Hepatocyte (in vitro differentiated cells): Measurements from ENCODE around the gene CEACAM16. TPM values are rescaled to one million over a fixed set of nuclear protein-coding genes. Genes with fewer than 3 reads are reported as not detected.
"Not testable (repeated sequence)": the region's sequence is repeated elsewhere in the genome, so short reads cannot be mapped to it uniquely, and the experiment has no call there.

Source experiments
- DNase-seq: peaks from one replicate; pipeline ENCODE4 v3.0.0-alpha.2; 2016; ENCODE audit warnings: low spot score
- H2AFZ ChIP-seq: fragments of 200-600 bp; sonication (generic); 2 replicates; pipeline ENCODE4 v1.6.0; 2016; ENCODE audit warnings: antibody characterized with exemption, mild to moderate bottlenecking
- H3K27ac ChIP-seq: fragments of 200-600 bp; sonication (generic); 2 replicates; pipeline ENCODE4 v1.5.1; 2016; ENCODE audit warnings: mild to moderate bottlenecking
- H3K27me3 ChIP-seq: fragments of 200-600 bp; sonication (generic); 2 replicates; pipeline ENCODE4 v1.6.1; 2016
- H3K36me3 ChIP-seq: fragments of 200-600 bp; sonication (generic); replicated peaks from 2 replicates; pipeline ENCODE4 v1.5.1; 2016; ENCODE audit warnings: low read depth; ENCODE audit not compliant: insufficient read depth
- H3K4me1 ChIP-seq: fragments of 200-600 bp; sonication (generic); 2 replicates; pipeline ENCODE4 v1.5.1; 2016; ENCODE audit warnings: mild to moderate bottlenecking, moderate library complexity; ENCODE audit not compliant: insufficient read depth
- H3K4me2 ChIP-seq: fragments of 200-600 bp; sonication (generic); 2 replicates; pipeline ENCODE4 v1.6.0; 2016
- H3K4me3 ChIP-seq: fragments of 200-600 bp; sonication (generic); 2 replicates; pipeline ENCODE4 v1.5.1; 2016; ENCODE audit warnings: mild to moderate bottlenecking
- H3K79me2 ChIP-seq: fragments of 200-600 bp; sonication (generic); 2 replicates; pipeline ENCODE4 v1.6.0; 2017; ENCODE audit warnings: mild to moderate bottlenecking
- H3K9me2 ChIP-seq: fragments of 200-600 bp; sonication (generic); replicated peaks from 2 replicates; pipeline ENCODE4 v1.6.0; 2017; ENCODE audit warnings: mild to moderate bottlenecking; ENCODE audit not compliant: insufficient read depth
- H3K9me3 ChIP-seq: fragments of 200-600 bp; sonication (generic); 2 replicates; pipeline ENCODE4 v1.5.1; 2016; ENCODE audit warnings: low read depth, mild to moderate bottlenecking
- H4K20me1 ChIP-seq: fragments of 200-600 bp; sonication (generic); 2 replicates; pipeline ENCODE4 v1.6.0; 2016; ENCODE audit warnings: mild to moderate bottlenecking; ENCODE audit not compliant: insufficient read depth, poor library complexity, severe bottlenecking
- CTCF ChIP-seq: fragments of 200-600 bp; sonication (generic); IDR thresholded peaks from 2 replicates; pipeline ENCODE4 v1.5.1; 2016; ENCODE audit warnings: antibody characterized with exemption, mild to moderate bottlenecking; ENCODE audit not compliant: poor library complexity
- EZH2 ChIP-seq: fragments of 200-600 bp; sonication (generic); IDR thresholded peaks from 2 replicates; pipeline ENCODE4 v1.6.1; 2016; ENCODE audit warnings: antibody characterized with exemption, mild to moderate bottlenecking, borderline replicate concordance
- EZH2phosphoT487 ChIP-seq: fragments of 200-600 bp; sonication (generic); IDR thresholded peaks from one replicate; pipeline ENCODE4 v1.6.1; 2018; ENCODE audit warnings: antibody characterized with exemption, mild to moderate bottlenecking, low read depth, moderate library complexity; ENCODE audit not compliant: unreplicated experiment, severe bottlenecking
- WGBS: methylation state at CpG from one replicate; pipeline ENCODE4 v1.1.6; 2016; ENCODE audit warnings: low lambda C conversion rate; ENCODE audit errors: missing lambda C conversion rate; 5-methylcytosine and 5-hydroxymethylcytosine counted together
- polyA plus RNA-seq: library from polyadenylated mRNA; unstranded; fragments of >200 nt; fragmentation: Nextera tagmentation; extraction: Ambion mirVana; gene quantifications from 2 replicates; pipeline ENCODE4 v1.2.1, GENCODE V29; 2016
- total RNA-seq: library from RNA; depleted of rRNA; stranded (reverse); fragments of >200 nt; gene quantifications from 2 replicates; pipeline ENCODE4 v1.2.3, GENCODE V29; 2014

CEACAM16 gene
- total and polyA plus RNA-seq, 2 experiments from 2014 or later: 0.73 TPM; not detected in 1

GRCh38 chr19:44666852-44667556 is 31.9 kb upstream of the CEACAM16 start:
- Histone ChIP-seq H3K36me3 (no peaks in the 10 kb centered on the region), H3K9me2 (no peaks in the 10 kb centered on the region), H4K20me1 (no peaks in the 10 kb centered on the region), H3K27ac (no peak overlapping the region), H2AFZ (no peak overlapping the region), H3K4me2 (no peak overlapping the region), H3K27me3 (no peaks in the 10 kb centered on the region), H3K4me1 (no peaks in the 10 kb centered on the region), H3K4me3 (no peak overlapping the region), H3K79me2 (no peaks in the 10 kb centered on the region), H3K9me3 (no peaks in the 10 kb centered on the region)
- WGBS: 83% methylated on average over 7 of the region's 7 CpGs
- TF ChIP-seq EZH2phosphoT487 (no peak), CTCF (no peak), EZH2 (no peak)
- DNase-seq: no peak

GRCh38 chr19:44668985-44669764 is 29.8 kb upstream of the CEACAM16 start:
- WGBS: 91% methylated on average over 2 of the region's 2 CpGs
- Histone ChIP-seq H3K9me2 (no peaks in the 10 kb centered on the region), H3K4me3 (no peak overlapping the region), H4K20me1 (no peaks in the 10 kb centered on the region), H3K4me1 (no peaks in the 10 kb centered on the region), H3K4me2 (no peak overlapping the region), H3K36me3 (no peaks in the 10 kb centered on the region), H3K9me3 (no peaks in the 10 kb centered on the region), H3K27me3 (no peaks in the 10 kb centered on the region), H2AFZ (no peak overlapping the region), H3K79me2 (no peaks in the 10 kb centered on the region), H3K27ac (no peak overlapping the region)
- no peak for DNase-seq
- TF ChIP-seq EZH2 (no peak), CTCF (no peak), EZH2phosphoT487 (no peak)

GRCh38 chr19:44670027-44670426 is 28.9 kb upstream of the CEACAM16 start:
- H3K9me3 ChIP-seq, DNase-seq, H3K4me1 ChIP-seq, H3K4me2 ChIP-seq, H3K36me3 ChIP-seq, H3K4me3 ChIP-seq, H3K79me2 ChIP-seq, H3K27ac ChIP-seq, H3K27me3 ChIP-seq, H4K20me1 ChIP-seq, H3K9me2 ChIP-seq, H2AFZ ChIP-seq: not testable (repeated sequence)
- 91% methylated on average over 2 of the region's 2 CpGs for WGBS

GRCh38 chr19:44671400-44671799 is 27.6 kb upstream of the CEACAM16 start, which contains the start of gene CEACAM19:
Gene CEACAM19 (plus strand): TSS chr19:44671482. CDS start chr19:44671932, 450 bp downstream.
- Histone ChIP-seq H3K36me3 (no peaks in the 10 kb centered on the region), H3K9me3 (no peaks in the 10 kb centered on the region), H2AFZ (no peak within 1 kb of the TSS), H3K9me2 (no peaks in the 10 kb centered on the region), H3K4me3 (no peak within 1 kb of the TSS), H4K20me1 (no peaks in the 10 kb centered on the region), H3K27me3 (no peaks in the 10 kb centered on the region), H3K4me2 (no peak within 1 kb of the TSS), H3K4me1 (no peaks in the 10 kb centered on the region), H3K79me2 (no peaks in the 10 kb centered on the region), H3K27ac (no peak within 1 kb of the TSS)
- no peak for TF ChIP-seq EZH2
- DNase-seq: no peak
- 83% methylated on average over 2 of the region's 2 CpGs for WGBS
